H7 (cell line): ENCODE measurements around the gene OR51E1. TPM values are rescaled to one million over a fixed set of nuclear protein-coding genes. Genes with fewer than 3 reads are reported as not detected.

Experiments used
- DNase-seq: peaks from one replicate; pipeline ENCODE4 v3.0.0; 2012
- H3K27me3 ChIP-seq: 2 replicates; pipeline ENCODE4 v1.6.0; 2011; ENCODE audit warnings: mild to moderate bottlenecking, low read length; ENCODE audit not compliant: control insufficient read depth, insufficient read depth
- H3K36me3 ChIP-seq: replicated peaks from 2 replicates; pipeline ENCODE4 v1.5.1; 2011; ENCODE audit warnings: low read length; ENCODE audit not compliant: control insufficient read depth, insufficient read depth
- H3K4me3 ChIP-seq: 2 replicates; pipeline ENCODE4 v1.5.1; 2011; ENCODE audit warnings: low read depth, mild to moderate bottlenecking, control low read depth, low read length, moderate library complexity; ENCODE audit not compliant: insufficient read depth
- total RNA-seq: library from RNA; depleted of rRNA; stranded (reverse); fragments of >200 nt; shearing (Covaris generic); gene quantifications from 2 replicates; pipeline ENCODE4 v1.2.3, GENCODE V29; 2014

Gene OR51E1
- total RNA-seq, 1 experiment from 2014 or later, result not detected

DNA sequence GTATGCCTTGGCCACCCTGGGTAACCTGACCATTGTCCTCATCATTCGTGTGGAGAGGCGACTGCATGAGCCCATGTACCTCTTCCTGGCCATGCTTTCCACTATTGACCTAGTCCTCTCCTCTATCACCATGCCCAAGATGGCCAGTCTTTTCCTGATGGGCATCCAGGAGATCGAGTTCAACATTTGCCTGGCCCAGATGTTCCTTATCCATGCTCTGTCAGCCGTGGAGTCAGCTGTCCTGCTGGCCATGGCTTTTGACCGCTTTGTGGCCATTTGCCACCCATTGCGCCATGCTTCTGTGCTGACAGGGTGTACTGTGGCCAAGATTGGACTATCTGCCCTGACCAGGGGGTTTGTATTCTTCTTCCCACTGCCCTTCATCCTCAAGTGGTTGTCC is 3.9 kb upstream of the OR51E1 start:
- Histone ChIP-seq H3K36me3 (no peaks in the 10 kb centered on the region), H3K27me3 (peaks cover 7% of the 10 kb centered on the region), H3K4me3 (no peak overlapping the region)
- DNase-seq, result no peak

DNA sequence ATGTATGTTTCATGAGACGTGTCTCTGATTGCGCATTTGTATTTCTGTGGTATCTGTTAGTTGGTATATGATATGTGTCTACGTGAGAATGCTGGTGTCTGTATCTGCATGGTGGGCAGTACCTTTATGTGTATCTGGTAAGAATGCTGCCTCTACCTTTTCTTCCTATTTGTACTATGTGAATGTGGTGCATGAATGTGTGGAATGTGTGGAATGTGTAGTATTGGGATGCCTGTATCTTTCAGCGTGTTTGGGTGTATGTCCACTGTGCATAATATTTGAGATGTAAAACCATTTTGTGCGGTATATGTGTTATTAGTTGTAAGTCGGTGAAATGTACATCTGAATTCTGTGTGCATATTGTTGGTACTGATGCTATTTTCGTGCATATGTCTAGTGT is 2.3 kb upstream of the OR51E1 start:
- DNase-seq, result no peak
- Histone ChIP-seq H3K4me3 (no peak overlapping the region), H3K27me3 (peaks cover 7% of the 10 kb centered on the region), H3K36me3 (no peaks in the 10 kb centered on the region)

DNA sequence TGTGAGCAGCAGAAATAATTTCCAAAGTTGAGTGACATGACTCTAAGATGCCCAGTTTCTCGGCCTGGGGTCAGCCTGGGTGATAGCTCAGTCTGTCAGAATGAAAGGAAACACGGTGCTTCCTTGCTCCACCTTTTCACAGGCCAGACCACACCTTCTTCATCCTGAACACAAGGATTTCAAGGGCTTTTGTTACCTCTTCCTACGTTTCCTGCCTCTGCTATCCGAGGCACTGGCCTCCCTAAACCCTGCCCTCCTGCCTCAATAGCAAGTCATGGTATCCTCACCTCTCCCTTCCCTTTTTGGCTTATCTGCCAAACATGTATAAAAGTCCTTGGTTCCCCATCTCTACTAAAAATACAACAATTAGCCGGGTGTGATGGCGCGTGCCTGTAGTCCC is 1.7 kb upstream of the OR51E1 start:
- Histone ChIP-seq H3K27me3 (peaks cover 7% of the 10 kb centered on the region), H3K4me3 (no peak overlapping the region), H3K36me3 (no peaks in the 10 kb centered on the region)
- DNase-seq, result no peak

DNA sequence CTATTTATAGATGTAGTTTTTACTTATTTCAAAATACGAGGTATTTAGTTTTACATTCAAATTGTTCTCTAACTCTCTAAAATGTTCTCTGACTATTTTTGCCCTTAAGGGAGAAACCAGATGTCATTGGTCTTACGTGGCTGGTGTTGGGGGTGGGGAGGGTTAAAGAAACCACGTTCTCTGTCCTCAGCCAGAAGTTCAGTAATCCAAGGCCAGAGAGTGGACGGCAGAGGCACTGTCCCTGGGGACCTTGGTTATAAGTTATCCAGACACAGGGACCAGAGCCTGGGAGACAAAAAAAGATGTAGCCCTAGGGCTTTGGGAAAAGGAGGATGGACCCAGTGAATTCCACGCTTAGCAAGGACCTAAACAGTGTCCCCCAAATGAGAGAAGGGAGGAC is 706 bp upstream of the OR51E1 start:
- DNase-seq, result no peak
- Histone ChIP-seq H3K4me3 (no peak overlapping the region), H3K27me3 (no peaks in the 10 kb centered on the region), H3K36me3 (no peaks in the 10 kb centered on the region)

DNA sequence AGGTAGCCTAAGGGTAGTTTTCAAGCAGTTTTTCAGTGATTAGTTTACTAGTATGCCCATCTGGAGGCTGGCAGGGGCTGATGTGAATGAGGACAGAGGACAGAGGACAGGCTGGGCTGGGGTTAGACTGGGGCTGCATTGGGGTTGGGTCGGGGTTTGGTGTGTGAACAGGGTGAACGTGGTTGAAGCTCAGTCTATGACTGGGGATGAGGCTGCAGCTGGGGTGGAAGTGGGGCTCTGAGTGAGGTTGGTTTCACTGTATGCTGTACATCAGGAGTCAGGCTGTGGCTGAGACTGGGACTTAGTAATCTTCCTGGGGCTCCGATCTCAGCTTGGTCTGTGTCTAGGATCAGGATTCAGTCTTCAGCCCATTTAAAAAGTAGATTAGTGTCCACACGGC is 451 bp downstream of the OR51E1 start:
- Histone ChIP-seq H3K4me3 (no peak overlapping the region), H3K27me3 (no peaks in the 10 kb centered on the region), H3K36me3 (no peaks in the 10 kb centered on the region)
- no peak for DNase-seq

DNA sequence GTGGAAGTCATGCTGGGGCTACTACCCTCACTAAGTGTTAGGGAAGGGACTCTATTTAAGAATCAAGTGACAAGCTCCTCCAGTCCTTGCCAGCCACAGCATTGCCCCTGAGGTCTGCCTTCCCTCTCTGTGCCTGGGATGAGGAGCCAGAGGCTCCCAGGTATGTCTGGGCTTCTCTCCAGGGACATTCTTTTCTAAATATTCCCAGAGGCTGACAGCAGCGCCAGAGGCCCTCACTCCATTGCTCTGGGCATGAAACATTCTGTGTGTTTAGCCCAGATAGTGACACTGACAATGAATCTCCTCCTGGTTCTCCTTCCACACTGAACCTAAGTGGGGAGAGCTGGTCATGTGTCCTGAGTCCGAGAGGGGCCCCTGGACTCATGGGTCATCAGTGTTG is 2.2 kb downstream of the OR51E1 start:
- Histone ChIP-seq H3K4me3 (no peak overlapping the region), H3K27me3 (no peaks in the 10 kb centered on the region; the same call in 1 of the 2 replicates)
- DNase-seq, result no peak

DNA sequence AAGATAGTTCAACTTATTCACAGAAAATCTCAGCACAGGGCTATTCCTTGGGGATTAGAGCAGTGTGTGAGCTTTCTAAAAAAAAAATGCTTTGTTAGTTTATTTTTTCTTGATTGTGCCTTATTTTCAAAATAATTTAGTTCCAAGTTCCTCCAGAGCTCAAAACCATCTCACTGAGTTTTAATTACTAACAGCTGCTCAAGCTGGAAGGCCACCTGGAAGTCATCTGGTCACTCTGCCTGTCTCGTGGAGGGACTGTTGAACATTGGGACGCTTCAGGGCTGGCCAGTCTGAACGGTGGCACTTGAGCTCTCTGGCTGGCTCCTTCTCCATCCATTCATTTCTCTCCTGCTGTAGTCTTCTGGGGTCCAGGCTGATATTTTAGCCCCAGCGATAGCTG is 4.0 kb downstream of the OR51E1 start:
- DNase-seq, result no peak
- Histone ChIP-seq H3K27me3 (no peaks in the 10 kb centered on the region; the same call in 1 of the 2 replicates), H3K36me3 (no peaks in the 10 kb centered on the region), H3K4me3 (no peak overlapping the region)

More for the DNA sequence above, 2.2 kb downstream of the OR51E1 start:
- no peaks in the 10 kb centered on the region for H3K36me3 ChIP-seq

DNA sequence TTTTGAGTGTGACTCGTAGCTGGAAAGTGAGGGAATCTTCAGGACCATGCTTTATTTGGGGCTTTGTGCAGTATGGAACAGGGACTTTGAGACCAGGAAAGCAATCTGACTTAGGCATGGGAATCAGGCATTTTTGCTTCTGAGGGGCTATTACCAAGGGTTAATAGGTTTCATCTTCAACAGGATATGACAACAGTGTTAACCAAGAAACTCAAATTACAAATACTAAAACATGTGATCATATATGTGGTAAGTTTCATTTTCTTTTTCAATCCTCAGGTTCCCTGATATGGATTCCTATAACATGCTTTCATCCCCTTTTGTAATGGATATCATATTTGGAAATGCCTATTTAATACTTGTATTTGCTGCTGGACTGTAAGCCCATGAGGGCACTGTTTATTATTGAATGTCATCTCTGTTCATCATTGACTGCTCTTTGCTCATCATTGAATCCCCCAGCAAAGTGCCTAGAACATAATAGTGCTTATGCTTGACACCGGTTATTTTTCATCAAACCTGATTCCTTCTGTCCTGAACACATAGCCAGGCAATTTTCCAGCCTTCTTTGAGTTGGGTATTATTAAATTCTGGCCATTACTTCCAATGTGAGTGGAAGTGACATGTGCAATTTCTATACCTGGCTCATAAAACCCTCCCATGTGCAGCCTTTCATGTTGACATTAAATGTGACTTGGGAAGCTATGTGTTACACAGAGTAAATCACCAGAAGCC is 11.0 kb downstream of the OR51E1 start:
- H3K27me3 ChIP-seq, result no peaks in the 10 kb centered on the region; the same call in 1 of the 2 replicates
- H3K4me3 ChIP-seq, result no peak overlapping the region
- H3K36me3 ChIP-seq, result no peaks in the 10 kb centered on the region
- DNase-seq, result no peak

DNA sequence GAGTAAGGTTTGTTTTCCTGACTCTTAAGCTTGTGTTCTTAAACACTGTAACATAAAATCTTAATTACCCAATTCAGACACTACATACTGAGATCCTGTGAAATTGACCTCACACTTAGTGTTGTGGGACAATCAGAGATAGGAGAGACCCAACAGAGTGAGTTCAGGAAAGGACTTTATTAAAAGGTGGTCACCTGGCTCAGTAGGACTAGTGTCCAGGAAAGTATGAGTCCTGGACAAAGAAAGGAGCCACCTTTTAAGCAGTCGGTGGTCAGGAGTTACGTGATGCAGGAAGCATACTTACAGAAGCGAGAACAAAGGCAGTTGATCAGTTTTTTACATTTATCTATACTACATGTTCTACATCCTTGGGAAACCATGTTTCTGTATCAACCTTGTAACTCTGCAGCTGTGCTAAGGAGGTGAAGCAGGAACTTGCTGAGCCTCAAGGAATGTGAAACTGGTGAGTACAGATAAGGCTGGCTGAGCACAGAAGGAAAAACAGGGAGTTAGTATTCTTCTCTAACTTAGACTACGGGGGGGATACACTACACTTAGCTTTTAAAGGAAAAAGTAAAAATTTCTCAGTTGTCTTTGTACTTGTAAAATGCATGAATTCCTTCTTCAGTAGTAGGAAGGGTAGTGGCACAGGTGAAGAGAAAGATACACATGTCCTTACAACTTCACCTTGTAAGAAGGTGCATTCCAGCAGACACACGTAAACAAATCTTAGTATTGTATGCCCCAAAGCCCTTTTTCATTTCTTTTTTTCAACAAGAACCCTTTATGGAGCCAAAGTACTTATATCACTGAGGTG is 15.1 kb downstream of the OR51E1 start:
- DNase-seq, result no peak

DNA sequence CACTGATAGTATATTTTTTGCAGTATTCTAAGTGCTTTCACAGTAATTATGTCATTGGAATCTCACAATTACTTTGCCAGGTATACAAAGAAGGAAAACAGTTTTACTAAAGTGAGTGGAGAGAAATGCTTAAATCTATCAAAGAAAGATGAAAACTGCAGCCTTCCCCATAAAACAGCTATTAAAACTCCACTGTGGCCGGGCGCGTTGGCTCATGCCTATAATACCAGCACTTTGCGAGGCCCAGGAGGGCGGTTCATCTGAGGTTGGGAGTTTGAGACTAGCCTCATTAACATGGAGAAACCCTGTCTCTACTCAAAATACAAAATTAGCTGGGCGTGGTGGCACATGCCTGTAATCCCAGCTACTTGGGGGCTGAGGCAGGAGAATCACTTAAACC is 19.1 kb downstream of the OR51E1 start:
- no peak for DNase-seq

More for the DNA sequence above, 15.1 kb downstream of the OR51E1 start:
- no peaks in the 10 kb centered on the region for H3K36me3 ChIP-seq
- no peaks in the 10 kb centered on the region for H3K27me3 ChIP-seq
- H3K4me3 ChIP-seq, result no peak overlapping the region

DNA sequence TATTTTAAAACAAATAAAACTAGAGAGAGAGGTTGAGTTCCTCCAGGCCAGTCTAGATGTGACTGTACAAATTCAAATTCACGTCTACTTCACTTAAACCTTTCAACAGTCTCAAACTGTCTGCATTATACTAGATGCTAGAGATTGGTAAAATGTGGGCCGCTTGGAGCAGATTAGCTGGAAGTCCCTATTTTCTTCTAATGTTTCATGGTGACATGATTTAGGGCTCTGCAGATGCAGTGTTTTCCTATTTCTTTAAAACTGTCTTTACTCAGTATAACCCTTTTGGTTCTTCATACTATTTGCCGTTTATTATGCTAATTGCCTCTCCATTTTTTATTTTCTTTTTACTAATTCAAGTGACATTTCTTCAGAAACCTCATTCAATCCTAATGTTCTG is 20.4 kb downstream of the OR51E1 start:
- Histone ChIP-seq H3K4me3 (no peak overlapping the region), H3K36me3 (no peaks in the 10 kb centered on the region), H3K27me3 (no peaks in the 10 kb centered on the region)
- no peak for DNase-seq

More for the DNA sequence above, 19.1 kb downstream of the OR51E1 start:
- Histone ChIP-seq H3K4me3 (no peak overlapping the region), H3K36me3 (no peaks in the 10 kb centered on the region), H3K27me3 (no peaks in the 10 kb centered on the region)

DNA sequence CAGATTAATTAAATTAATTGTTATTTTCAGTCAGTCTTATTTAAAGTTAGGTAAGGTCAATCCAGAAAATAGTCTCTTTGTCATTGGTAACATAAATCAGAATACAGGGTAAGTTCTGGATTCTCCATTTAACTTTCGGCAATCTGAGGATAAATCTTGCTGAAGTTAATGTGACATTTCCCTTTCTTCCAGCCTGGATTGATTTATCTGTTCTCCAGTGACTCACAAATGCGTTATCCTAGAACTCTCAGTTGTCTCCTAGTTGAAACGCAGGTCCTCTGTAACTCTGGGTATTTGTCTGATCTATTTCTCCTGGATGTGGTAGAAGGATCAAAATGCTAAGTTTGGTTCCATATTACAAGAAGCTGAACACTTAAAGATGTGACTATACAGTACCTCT is 21.0 kb downstream of the OR51E1 start:
- Histone ChIP-seq H3K27me3 (no peaks in the 10 kb centered on the region), H3K4me3 (no peak overlapping the region), H3K36me3 (no peaks in the 10 kb centered on the region)
- no peak for DNase-seq

DNA sequence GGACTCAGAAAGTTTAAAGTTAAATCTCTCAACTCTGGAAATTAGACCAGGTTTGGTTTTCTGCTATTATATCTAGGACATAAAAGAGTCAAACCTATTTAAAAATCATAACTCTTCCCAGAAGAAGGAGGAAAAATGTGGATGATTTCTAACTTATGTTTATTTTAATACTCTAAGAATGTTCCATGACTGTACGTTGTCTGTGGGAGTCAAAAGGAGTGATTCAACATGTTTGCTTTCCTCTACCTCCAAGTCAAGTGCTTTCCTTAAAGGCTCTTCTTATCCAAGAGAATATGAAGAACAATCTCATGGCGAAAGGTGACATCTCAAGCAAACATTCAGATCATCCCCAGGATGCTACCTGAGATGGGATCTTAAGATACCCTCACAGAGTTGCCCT is 21.6 kb downstream of the OR51E1 start:
- no peak for DNase-seq
- Histone ChIP-seq H3K27me3 (no peaks in the 10 kb centered on the region), H3K4me3 (no peak overlapping the region), H3K36me3 (no peaks in the 10 kb centered on the region)

DNA sequence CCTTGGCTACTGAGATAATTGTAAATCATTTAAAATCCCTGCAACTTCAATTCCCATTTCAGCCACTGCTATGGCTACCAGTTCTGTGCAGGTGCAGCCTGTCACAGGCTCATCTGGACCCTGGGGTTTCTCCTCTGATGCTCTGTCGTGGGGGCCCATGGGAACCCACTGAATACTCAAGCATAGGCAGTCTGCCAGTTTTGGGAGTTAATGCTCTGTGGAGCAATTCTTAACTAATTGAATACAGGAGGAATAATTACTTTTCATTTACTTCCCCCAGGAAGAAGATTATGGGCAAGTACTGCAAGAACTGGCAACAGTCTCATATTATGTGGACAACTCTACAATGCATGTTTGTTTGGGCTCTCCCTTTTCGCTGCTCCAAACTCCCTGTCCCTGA is 28.0 kb downstream of the OR51E1 start:
- DNase-seq, result no peak
- no peaks in the 10 kb centered on the region for H3K27me3 ChIP-seq
- H3K36me3 ChIP-seq, result no peaks in the 10 kb centered on the region
- H3K4me3 ChIP-seq, result no peak overlapping the region

DNA sequence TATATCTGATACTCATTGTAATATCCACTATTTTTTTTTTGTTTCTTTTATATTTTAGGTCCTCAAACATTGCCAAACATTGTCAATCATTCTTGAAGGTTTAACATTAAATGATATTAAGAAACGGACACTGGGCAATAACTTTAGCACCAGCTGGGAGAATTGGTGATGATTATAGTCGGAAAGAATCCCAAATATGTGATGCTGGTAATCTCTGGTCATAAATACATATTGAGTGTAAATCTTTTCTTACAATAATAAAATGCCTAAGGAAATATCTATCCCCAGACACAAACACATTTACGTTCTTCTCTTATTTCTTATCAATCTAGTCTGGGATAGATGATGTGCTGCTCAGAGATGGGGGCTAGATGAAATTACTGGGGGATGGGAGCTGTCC is 28.7 kb downstream of the OR51E1 start:
- H3K27me3 ChIP-seq, result no peaks in the 10 kb centered on the region
- no peak overlapping the region for H3K4me3 ChIP-seq
- no peaks in the 10 kb centered on the region for H3K36me3 ChIP-seq
- DNase-seq, result no peak
